Activated CD8-positive, alpha-beta memory T cell treated with anti-CD3 and anti-CD28 coated beads, Interleukin-2, amount 50 U/mL, for 1 hour (primary cell): ENCODE results near the gene NACAD.

Experiments used
- DNase-seq: peaks from one replicate; pipeline ENCODE4 v3.0.0-alpha.2; 2020; ENCODE audit errors: extremely low read depth

NACAD gene

GRCh38 chr7:45088821-45089340 is at the start of gene NACAD:
NACAD (minus strand) TSS chr7:45088969; CDS start chr7:45088894, 75 bp downstream.
- no peak for DNase-seq

- peak; percentile 21 for DNase-seq
These were observed 47.6 kb upstream of the NACAD start for GRCh38 chr7:45136106-45137060.

GRCh38 chr7:45133877-45134276 is 45.1 kb upstream of the NACAD start:
- no peak for DNase-seq

- DNase-seq, result no peak
These were observed 44.6 kb upstream of the NACAD start for GRCh38 chr7:45133352-45133751.

GRCh38 chr7:45132708-45133320 is 44.0 kb upstream of the NACAD start:
- no peak for DNase-seq

GRCh38 chr7:45131891-45132290 is 43.1 kb upstream of the NACAD start:
- DNase-seq, result no peak

GRCh38 chr7:45130910-45131309 is 42.1 kb upstream of the NACAD start:
- DNase-seq, result no peak

GRCh38 chr7:45129906-45130305 is 41.1 kb upstream of the NACAD start:
- no peak for DNase-seq

GRCh38 chr7:45129181-45129800 is 40.5 kb upstream of the NACAD start:
- no peak for DNase-seq

- no peak for DNase-seq
These were observed 38.2 kb upstream of the NACAD start for GRCh38 chr7:45126920-45127319.

- no peak for DNase-seq
These were observed 37.4 kb upstream of the NACAD start for GRCh38 chr7:45126201-45126600.

- DNase-seq, result no peak
These were observed 36.6 kb upstream of the NACAD start for GRCh38 chr7:45125193-45125904.

GRCh38 chr7:45123913-45124710 is 35.3 kb upstream of the NACAD start:
- no peak for DNase-seq

GRCh38 chr7:45122975-45123860 is 34.4 kb upstream of the NACAD start:
- no peak for DNase-seq

- no peak for DNase-seq
These were observed 30.8 kb upstream of the NACAD start for GRCh38 chr7:45119550-45119949.

GRCh38 chr7:45118889-45119331 is 30.1 kb upstream of the NACAD start:
- no peak for DNase-seq

- no peak for DNase-seq
These were observed 29.5 kb upstream of the NACAD start for GRCh38 chr7:45118292-45118691.

- no peak for DNase-seq
These were observed 28.8 kb upstream of the NACAD start for GRCh38 chr7:45117582-45117981.

GRCh38 chr7:45116048-45116447 is 27.3 kb upstream of the NACAD start:
- DNase-seq, result no peak

- no peak for DNase-seq
These were observed 26.2 kb upstream of the NACAD start for GRCh38 chr7:45114926-45115325.
